ENCODE measurements around the gene GPR137. TPM values are rescaled to one million over a fixed set of nuclear protein-coding genes. Genes with fewer than 3 reads are reported as not detected.
A peak's percentile ranks its signal among the peaks of the same experiment; 100 is the strongest.

Gene GPR137
- polyA plus RNA-seq, 2 of the 4 experiments (the other 2 are of a cell fraction), result 11.0 to 37.4 TPM

- ATAC-seq (no peak), FAIRE-seq (no peak), DNase-seq (ENCODE audit: low read depth in 1 of 2, low spot score in 1 of 2) (no peak)
- no peak overlapping the region for H3K27ac ChIP-seq
- WGBS (ENCODE audit: missing lambda C conversion rate), result 88% methylated on average over 15 of the region's 15 CpGs
- POLR2A ChIA-PET, result no interaction called here
- no peaks in the 10 kb centered on the region for H3K9me3 ChIP-seq
- CTCF ChIA-PET, result interaction anchor here (0.7 to 16.0 kb wide), 4 partner anchors 12 to 74 kb away, joined by 3 to 220 read pairs (median 112); partner anchors contain the start of genes CATSPERZ, ESRRA, PLCB3 and PPP1R14B
- no peak for TF ChIP-seq ZSCAN20 (CRISPR knock-in tag; IDR thresholded peaks at IDR 0.05)
- TF ChIP-seq NPAS2 (CRISPR knock-in tag; IDR thresholded peaks at IDR 0.05; ENCODE audit: borderline replicate concordance), result no peak
- TF ChIP-seq RAD21 (conservative IDR thresholded peaks at IDR 0.05 in 1 of 2, IDR thresholded peaks at IDR 0.05 in 1 of 2), result no peak
- TF ChIP-seq KDM5A (IDR thresholded peaks at IDR 0.05), result no peak
- no peak for TF ChIP-seq CEBPB (IDR thresholded peaks at IDR 0.05)
- no peak for TF ChIP-seq HOXB5 (CRISPR knock-in tag; IDR thresholded peaks at IDR 0.05)
- TF ChIP-seq PBX3 (IDR thresholded peaks at IDR 0.05), result no peak
- TF ChIP-seq CHD4 (IDR thresholded peaks at IDR 0.05; ENCODE audit: borderline replicate concordance), result no peak
- no peak for TF ChIP-seq RCOR1 (IDR thresholded peaks at IDR 0.05; ENCODE audit: low read depth, low read length)
- TF ChIP-seq TFCP2L1 (CRISPR knock-in tag; IDR thresholded peaks at IDR 0.05), result no peak
- TF ChIP-seq KDM1A (IDR thresholded peaks at IDR 0.05; ENCODE audit: low read depth), result no peak
- TF ChIP-seq BCL3 (IDR thresholded peaks at IDR 0.05), result no peak
- no peak for TF ChIP-seq NR3C1 (IDR thresholded peaks at IDR 0.05)
- no peak for TF ChIP-seq HOXA7 (CRISPR knock-in tag; IDR thresholded peaks at IDR 0.05)
- no peak for TF ChIP-seq RNF2 (IDR thresholded peaks at IDR 0.05; ENCODE audit: borderline replicate concordance, low read depth)
- TF ChIP-seq ESRRA (IDR thresholded peaks at IDR 0.05; ENCODE audit: borderline replicate concordance, low read length), result no peak
- TF ChIP-seq CBX8 (IDR thresholded peaks at IDR 0.05), result no peak
- no peak for TF ChIP-seq JUNB (IDR thresholded peaks at IDR 0.05)
- TF ChIP-seq GATA3 (IDR thresholded peaks at IDR 0.05; ENCODE audit: borderline replicate concordance), result no peak
- peaks cover 14% of the 10 kb centered on the region for H3K4me1 ChIP-seq
- H3K4me2 ChIP-seq, result no peak overlapping the region
- no peak overlapping the region for H3K4me3 ChIP-seq
Observed at GRCh38 chr11:64266339-64266738, 19.3 kb upstream of the GPR137 start.

GRCh38 chr11:64267207-64267945, 18.3 kb upstream of the GPR137 start:
- ChIA-PET POLR2A (interaction anchor here (0.6 to 5.9 kb wide), 4 partner anchors 10 to 34 kb away, joined by 3 to 53 read pairs (median 4); partner anchors contain the start of gene PPP1R14B), CTCF (interaction anchor here (0.5 to 16.0 kb wide), 8 partner anchors 12 to 88 kb away, joined by 3 to 220 read pairs (median 4); partner anchors contain the start of genes CATSPERZ, ESRRA, PLCB3 and PPP1R14B)
- DNase-seq (ENCODE audit: low read depth in 1 of 2, low spot score in 1 of 2), result no peak
- Histone ChIP-seq H3K9me3 (no peaks in the 10 kb centered on the region), H3K4me2 (no peak overlapping the region), H3K4me3 (no peak overlapping the region), H3K27ac (peak overlapping the region in 1 of 2 experiments; percentile 94; a peak in 2 of 6 replicates), H3K4me1 (peaks cover 20% of the 10 kb centered on the region)
- WGBS (ENCODE audit: missing lambda C conversion rate), result 89% methylated on average over 26 of the region's 27 CpGs
- no peak for FAIRE-seq
- TF ChIP-seq RFX5 (IDR thresholded peaks at IDR 0.05), result no peak
- TF ChIP-seq CBX2 (IDR thresholded peaks at IDR 0.05; ENCODE audit: borderline replicate concordance, low read depth), result no peak
- no peak for TF ChIP-seq FOSB (CRISPR knock-in tag; IDR thresholded peaks at IDR 0.05)
- TF ChIP-seq CHD2 (IDR thresholded peaks at IDR 0.05; ENCODE audit: low read length, partially characterized antibody), result no peak
- no peak for TF ChIP-seq NFE2L2 (conservative IDR thresholded peaks at IDR 0.05; ENCODE audit: low read length)
- no peak for TF ChIP-seq ZC3H11A (IDR thresholded peaks at IDR 0.05)
- no peak for TF ChIP-seq KDM5A (IDR thresholded peaks at IDR 0.05)
- TF ChIP-seq HDAC2 (IDR thresholded peaks at IDR 0.05), result no peak
- TF ChIP-seq RCOR1 (IDR thresholded peaks at IDR 0.05; ENCODE audit: low read depth, low read length), result no peak
- TF ChIP-seq EHMT2 (IDR thresholded peaks at IDR 0.05; ENCODE audit: low read depth), result no peak
- TF ChIP-seq NR3C1 (IDR thresholded peaks at IDR 0.05), result no peak
- TF ChIP-seq ZFP36 (IDR thresholded peaks at IDR 0.05; ENCODE audit: borderline replicate concordance, partially characterized antibody), result no peak
- TF ChIP-seq RAD21 (conservative IDR thresholded peaks at IDR 0.05 in 1 of 2, IDR thresholded peaks at IDR 0.05 in 1 of 2), result no peak
- no peak for ATAC-seq

Data from A549 (cell line).